ENCODE data around the gene CHN1. TPM values are rescaled to one million over a fixed set of nuclear protein-coding genes. Genes with fewer than 3 reads are reported as not detected.

CHN1 gene
- total RNA-seq, 2 experiments from 2014 or later = 0.62 to 1.2 TPM

DNA sequence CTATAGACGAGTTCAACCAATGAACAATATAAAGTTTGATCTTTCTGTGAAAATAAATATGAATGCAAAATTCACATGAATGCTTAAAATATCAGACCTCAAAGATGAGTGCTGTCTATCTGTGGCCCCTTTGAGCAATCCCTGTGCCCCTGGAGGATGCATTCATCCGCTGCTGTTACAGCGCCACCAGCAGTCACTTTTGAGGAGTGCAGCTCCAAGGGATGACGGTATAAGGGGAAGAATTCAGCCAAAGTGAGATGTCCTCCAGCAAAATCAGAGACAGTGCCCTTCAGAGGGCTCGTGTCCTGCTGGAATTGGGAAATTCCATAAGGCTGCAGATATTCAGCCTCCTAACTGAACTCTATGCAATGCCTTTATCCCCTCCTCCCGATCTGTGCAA, 229.0 kb downstream of the CHN1 start:
- Mint-ChIP-seq H3K36me3 (ENCODE audit: low read depth) (no peaks in the 10 kb centered on the region), H3K27me3 (peaks cover 2% of the 10 kb centered on the region), H3K27ac (no peak overlapping the region), H3K4me1 (peaks cover 51% of the 10 kb centered on the region), H3K4me3 (no peak overlapping the region), H3K9me3 (no peaks in the 10 kb centered on the region)
- peak; percentile 13 for DNase-seq
- POLR2A ChIA-PET = no interaction called here
- CTCF ChIA-PET = interaction anchor here (0.5 to 1.2 kb wide), 2 partner anchors 8 to 363 kb away, joined by 4 read pairs; no protein-coding TSS in a partner anchor

DNA sequence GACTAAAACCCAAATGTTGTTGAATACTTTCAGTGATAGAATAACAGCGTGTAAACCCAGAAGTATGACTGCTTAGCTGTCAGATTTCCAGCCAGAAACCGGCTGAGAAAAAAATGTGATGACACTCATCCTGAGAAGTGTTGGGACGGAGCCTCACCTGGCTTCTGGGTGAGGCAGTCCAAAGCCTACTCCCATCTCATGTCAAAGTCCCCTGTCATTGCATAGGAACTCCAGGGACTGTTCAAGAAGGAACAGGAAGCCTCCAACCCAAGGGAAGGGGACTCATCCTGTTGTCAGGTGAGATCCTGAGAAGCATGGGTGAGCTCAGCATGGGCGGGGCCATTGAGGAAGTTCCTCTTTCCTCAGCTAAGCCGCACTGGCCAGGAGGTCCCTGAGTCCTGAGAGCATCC, 229.6 kb downstream of the CHN1 start:
- Mint-ChIP-seq H3K4me3 (no peak overlapping the region), H3K36me3 (ENCODE audit: low read depth) (no peaks in the 10 kb centered on the region), H3K4me1 (peaks cover 51% of the 10 kb centered on the region), H3K9me3 (no peaks in the 10 kb centered on the region), H3K27ac (no peak overlapping the region), H3K27me3 (peaks cover 2% of the 10 kb centered on the region)
- DNase-seq = no peak
- POLR2A ChIA-PET = no interaction called here
- CTCF ChIA-PET = interaction anchor here (0.6 to 1.2 kb wide), 6 partner anchors 9 to 209 kb away, joined by 3 to 5 read pairs (median 3); no protein-coding TSS in a partner anchor

DNA sequence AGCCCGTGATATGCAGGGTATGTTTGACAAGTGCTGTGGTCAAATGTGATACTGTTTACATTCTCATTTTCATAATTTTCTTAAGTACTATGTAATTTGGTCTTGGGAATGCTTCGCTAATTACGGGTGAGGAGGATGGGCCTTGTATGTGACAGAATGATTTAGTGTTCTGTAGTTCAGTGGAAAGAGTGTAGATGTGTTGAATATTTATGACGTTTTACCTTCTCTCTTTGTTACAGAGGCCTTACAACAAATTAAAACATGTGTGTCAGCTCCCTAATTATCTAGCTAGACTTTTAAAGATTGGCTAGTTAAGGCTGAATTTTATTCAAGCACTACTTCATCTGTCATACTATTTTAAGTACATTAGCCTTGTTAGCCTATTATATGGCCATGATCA, 230.3 kb downstream of the CHN1 start:
- Mint-ChIP-seq H3K36me3 (ENCODE audit: low read depth) (no peaks in the 10 kb centered on the region), H3K4me3 (no peak overlapping the region), H3K27me3 (peaks cover 2% of the 10 kb centered on the region), H3K27ac (no peak overlapping the region), H3K4me1 (peaks cover 45% of the 10 kb centered on the region), H3K9me3 (no peaks in the 10 kb centered on the region)
- no peak for DNase-seq
- ChIA-PET CTCF (interaction anchor here (0.6 to 1.1 kb wide), 5 partner anchors 14 to 209 kb away, joined by 3 to 5 read pairs (median 3); no protein-coding TSS in a partner anchor), POLR2A (no interaction called here)

DNA sequence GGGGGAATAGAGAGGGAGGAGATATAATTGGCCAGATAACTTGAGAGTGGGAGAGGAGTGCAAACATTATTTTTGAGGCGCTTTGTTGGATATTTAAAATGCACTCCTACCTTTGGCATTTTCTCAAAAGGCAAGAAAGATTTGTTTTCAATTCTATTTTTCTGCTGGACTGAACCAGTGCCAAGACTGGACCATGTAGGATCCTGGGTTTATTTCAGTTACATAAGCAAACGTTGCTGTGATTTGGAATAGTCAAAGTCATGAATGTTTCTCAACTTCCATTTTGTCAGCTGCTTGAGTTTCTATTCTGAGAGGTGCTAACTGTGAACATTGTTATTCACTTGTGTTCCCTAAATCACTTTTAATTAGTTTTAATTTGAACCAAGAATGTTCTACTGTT, 232.0 kb downstream of the CHN1 start:
- H3K4me3 Mint-ChIP-seq = no peak overlapping the region
- ChIA-PET CTCF (interaction anchor here (0.7 to 1.7 kb wide), 3 partner anchors 18 to 286 kb away, joined by 3 to 6 read pairs (median 3); partner anchors contain the start of gene GPR155), POLR2A (no interaction called here)
- peaks cover 31% of the 10 kb centered on the region for H3K4me1 Mint-ChIP-seq
- H3K36me3 Mint-ChIP-seq (ENCODE audit: low read depth) = no peaks in the 10 kb centered on the region
- H3K27ac Mint-ChIP-seq = no peak overlapping the region
- DNase-seq = no peak
- no peaks in the 10 kb centered on the region for H3K9me3 Mint-ChIP-seq
- H3K27me3 Mint-ChIP-seq = peaks cover 2% of the 10 kb centered on the region

DNA sequence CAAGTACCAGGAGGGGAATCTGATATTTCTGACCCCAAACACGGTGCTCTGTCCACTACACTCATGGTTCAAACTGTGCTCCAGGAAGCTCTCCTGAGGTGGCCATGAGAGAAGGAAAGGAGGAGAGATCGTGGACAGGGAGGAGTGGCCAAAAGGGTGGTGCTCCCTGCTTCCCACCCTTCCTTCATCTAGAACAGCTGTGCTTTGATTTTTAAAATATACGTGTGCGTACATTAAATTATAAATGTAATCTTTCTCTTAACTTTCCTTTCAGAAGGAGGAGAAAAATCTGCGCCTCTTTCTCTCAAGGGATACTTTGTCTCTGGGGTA, 232.7 kb downstream of the CHN1 start:
- Mint-ChIP-seq H3K36me3 (ENCODE audit: low read depth) (no peaks in the 10 kb centered on the region), H3K4me3 (no peak overlapping the region), H3K9me3 (no peaks in the 10 kb centered on the region), H3K27me3 (peaks cover 2% of the 10 kb centered on the region), H3K4me1 (peaks cover 24% of the 10 kb centered on the region), H3K27ac (no peak overlapping the region)
- ChIA-PET POLR2A (no interaction called here), CTCF (interaction anchor here (0.6 to 2.9 kb wide), 5 partner anchors 19 to 218 kb away, joined by 3 to 12 read pairs (median 6); no protein-coding TSS in a partner anchor)
- DNase-seq = no peak

DNA sequence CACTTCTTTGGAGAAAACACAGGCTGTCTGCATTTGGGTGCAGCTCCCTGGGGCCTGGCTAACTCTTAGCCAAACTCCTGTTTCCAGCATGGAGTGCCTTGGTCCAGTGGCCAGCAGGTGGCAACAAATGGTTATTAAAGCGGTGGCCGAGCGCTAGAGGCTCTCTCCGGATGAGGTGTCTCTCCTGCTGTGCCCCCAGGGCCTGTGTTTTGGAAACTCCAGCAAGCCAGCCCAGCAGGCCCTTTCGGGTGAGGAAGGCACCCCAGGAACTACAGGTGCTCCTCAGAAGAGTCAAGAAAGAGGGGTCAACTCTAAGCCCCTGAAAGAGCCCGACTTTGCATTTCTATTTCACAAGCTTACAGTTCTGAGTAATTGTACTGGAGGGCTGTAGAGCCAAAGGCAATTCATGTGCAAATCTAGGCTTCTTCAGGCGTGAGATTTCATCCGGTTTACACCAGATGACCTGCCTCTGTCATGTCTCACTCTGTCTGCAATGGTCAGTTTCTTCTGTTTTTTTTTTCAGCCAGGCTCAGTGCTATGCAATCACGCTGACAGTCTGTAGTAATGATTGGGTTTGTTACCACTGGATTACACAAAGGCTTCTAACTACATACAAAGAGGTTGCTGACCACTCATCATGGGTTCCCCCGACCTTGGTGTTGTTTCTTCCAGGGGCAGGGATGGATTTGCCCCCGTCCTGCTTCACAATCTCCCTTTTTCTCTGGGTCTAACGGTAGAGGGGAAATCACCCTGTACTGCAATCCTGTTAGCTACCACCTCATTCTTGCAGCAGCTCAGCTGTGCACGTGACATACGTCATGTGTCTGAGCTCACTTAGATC, 233.3 kb downstream of the CHN1 start:
- Mint-ChIP-seq H3K9me3 (no peaks in the 10 kb centered on the region), H3K4me1 (peaks cover 18% of the 10 kb centered on the region), H3K27ac (no peak overlapping the region), H3K27me3 (peaks cover 6% of the 10 kb centered on the region), H3K4me3 (no peak overlapping the region), H3K36me3 (ENCODE audit: low read depth) (no peaks in the 10 kb centered on the region)
- peak; percentile 51 for DNase-seq
- CTCF ChIA-PET = interaction anchor here (0.6 to 2.9 kb wide), 7 partner anchors 20 to 343 kb away, joined by 3 to 12 read pairs (median 5); no protein-coding TSS in a partner anchor
- POLR2A ChIA-PET = no interaction called here

DNA sequence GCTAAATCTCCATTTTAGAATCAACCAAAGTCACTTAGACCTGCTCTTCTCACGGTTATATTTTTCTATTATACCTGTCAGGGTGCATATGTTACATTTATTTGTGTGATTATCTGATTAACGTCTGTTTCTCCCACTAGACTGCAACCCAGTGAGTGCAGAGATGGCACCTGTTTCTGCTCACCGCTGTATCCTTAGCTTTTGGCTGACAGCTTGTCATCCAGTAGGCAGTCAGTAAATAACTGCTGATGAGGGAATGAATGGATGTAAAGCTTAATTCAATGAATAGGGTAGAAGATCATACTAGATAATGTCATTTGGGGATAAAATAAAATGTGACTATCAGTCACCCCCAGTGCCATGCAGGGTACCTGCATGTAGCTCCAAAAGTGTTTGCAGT, 234.0 kb downstream of the CHN1 start:
- Mint-ChIP-seq H3K9me3 (no peaks in the 10 kb centered on the region), H3K27me3 (peaks cover 6% of the 10 kb centered on the region), H3K27ac (peak overlapping the region; percentile 50), H3K36me3 (ENCODE audit: low read depth) (no peaks in the 10 kb centered on the region), H3K4me1 (peaks cover 11% of the 10 kb centered on the region), H3K4me3 (no peak overlapping the region)
- no peak for DNase-seq
- POLR2A ChIA-PET = no interaction called here
- CTCF ChIA-PET = interaction anchor here (0.6 to 2.9 kb wide), 5 partner anchors 22 to 343 kb away, joined by 3 to 12 read pairs (median 5); no protein-coding TSS in a partner anchor

DNA sequence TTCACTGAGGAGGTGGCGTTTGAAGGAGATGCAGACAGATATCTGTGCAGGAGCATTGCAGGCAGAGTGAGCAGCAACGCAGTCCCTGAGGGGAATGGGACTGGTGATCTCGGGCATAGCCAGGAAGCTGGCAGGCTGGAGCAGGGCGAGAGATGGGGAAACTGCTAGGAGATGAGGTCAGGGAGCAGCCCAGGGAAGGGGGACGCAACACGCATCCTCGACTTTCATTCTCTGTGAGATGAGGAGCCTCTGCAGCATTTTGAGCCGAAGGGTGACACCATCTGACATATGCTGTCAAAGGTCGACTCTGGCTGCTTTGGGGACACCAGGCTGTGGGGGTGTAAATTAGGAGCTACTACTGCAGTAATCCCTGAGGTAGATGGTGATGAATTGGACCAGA, 236.6 kb downstream of the CHN1 start:
- ChIA-PET POLR2A (no interaction called here), CTCF (no interaction called here)
- no peak overlapping the region for H3K27ac Mint-ChIP-seq
- no peaks in the 10 kb centered on the region for H3K9me3 Mint-ChIP-seq
- H3K27me3 Mint-ChIP-seq = peaks cover 4% of the 10 kb centered on the region
- no peak for DNase-seq
- no peaks in the 10 kb centered on the region for H3K36me3 Mint-ChIP-seq (ENCODE audit: low read depth)
- no peak overlapping the region for H3K4me3 Mint-ChIP-seq
- no peaks in the 10 kb centered on the region for H3K4me1 Mint-ChIP-seq

DNA sequence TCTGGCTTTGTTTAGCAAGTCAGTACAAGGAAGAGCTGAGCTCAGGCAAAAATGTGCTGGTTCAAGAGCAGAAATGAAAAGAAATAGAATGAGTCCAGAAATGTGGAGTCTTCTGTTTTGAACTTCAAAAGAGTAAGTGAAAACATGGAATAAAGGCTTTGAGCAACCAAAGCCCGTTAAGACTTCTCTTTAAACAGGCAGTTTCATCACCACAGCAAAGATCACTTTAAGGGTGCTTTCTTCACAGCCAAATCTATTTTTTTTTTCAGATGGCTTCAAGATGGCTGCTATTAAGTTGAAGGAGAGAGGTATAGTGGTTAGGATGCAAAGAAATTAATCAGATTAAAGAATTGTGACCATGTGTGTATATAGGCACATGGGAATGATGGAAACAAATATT, 238.9 kb downstream of the CHN1 start:
- CTCF ChIA-PET = interaction anchor here (0.9 kb wide), 1 partner anchor 247 kb away, joined by 3 read pairs; no protein-coding TSS in a partner anchor

DNA sequence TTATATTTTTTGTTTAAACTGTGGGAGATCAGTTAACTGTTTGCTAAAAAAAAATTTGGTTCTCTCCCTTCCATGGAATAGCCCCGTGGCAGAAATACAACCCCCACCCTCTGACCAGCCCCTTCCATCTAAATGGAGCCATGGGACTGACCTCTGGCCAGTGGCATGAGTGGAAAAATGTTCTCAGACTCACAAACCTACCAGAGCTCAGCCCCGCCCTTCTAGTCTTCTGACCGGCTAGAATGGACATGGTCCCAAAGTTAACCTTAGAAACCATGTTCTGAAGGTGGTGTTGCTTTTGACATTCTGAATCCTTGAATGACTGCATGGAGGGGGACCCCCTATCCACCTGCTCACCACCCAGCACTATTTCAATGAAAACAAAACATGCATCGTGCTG, 239.6 kb downstream of the CHN1 start:
- ChIA-PET POLR2A (no interaction called here), CTCF (interaction anchor here (0.9 kb wide), 1 partner anchor 248 kb away, joined by 3 read pairs; no protein-coding TSS in a partner anchor)
- DNase-seq = no peak
- H3K27me3 Mint-ChIP-seq = peaks cover 7% of the 10 kb centered on the region
- H3K27ac Mint-ChIP-seq = no peak overlapping the region
- no peaks in the 10 kb centered on the region for H3K9me3 Mint-ChIP-seq
- no peaks in the 10 kb centered on the region for H3K36me3 Mint-ChIP-seq (ENCODE audit: low read depth)
- peaks cover 7% of the 10 kb centered on the region for H3K4me1 Mint-ChIP-seq
- H3K4me3 Mint-ChIP-seq = no peak overlapping the region

More for the DNA sequence above, 238.9 kb downstream of the CHN1 start:
- POLR2A ChIA-PET = no interaction called here
- Mint-ChIP-seq H3K27ac (no peak overlapping the region), H3K4me1 (peaks cover 7% of the 10 kb centered on the region), H3K36me3 (ENCODE audit: low read depth) (no peaks in the 10 kb centered on the region), H3K27me3 (peaks cover 7% of the 10 kb centered on the region), H3K4me3 (no peak overlapping the region), H3K9me3 (no peaks in the 10 kb centered on the region)
- DNase-seq = no peak

DNA sequence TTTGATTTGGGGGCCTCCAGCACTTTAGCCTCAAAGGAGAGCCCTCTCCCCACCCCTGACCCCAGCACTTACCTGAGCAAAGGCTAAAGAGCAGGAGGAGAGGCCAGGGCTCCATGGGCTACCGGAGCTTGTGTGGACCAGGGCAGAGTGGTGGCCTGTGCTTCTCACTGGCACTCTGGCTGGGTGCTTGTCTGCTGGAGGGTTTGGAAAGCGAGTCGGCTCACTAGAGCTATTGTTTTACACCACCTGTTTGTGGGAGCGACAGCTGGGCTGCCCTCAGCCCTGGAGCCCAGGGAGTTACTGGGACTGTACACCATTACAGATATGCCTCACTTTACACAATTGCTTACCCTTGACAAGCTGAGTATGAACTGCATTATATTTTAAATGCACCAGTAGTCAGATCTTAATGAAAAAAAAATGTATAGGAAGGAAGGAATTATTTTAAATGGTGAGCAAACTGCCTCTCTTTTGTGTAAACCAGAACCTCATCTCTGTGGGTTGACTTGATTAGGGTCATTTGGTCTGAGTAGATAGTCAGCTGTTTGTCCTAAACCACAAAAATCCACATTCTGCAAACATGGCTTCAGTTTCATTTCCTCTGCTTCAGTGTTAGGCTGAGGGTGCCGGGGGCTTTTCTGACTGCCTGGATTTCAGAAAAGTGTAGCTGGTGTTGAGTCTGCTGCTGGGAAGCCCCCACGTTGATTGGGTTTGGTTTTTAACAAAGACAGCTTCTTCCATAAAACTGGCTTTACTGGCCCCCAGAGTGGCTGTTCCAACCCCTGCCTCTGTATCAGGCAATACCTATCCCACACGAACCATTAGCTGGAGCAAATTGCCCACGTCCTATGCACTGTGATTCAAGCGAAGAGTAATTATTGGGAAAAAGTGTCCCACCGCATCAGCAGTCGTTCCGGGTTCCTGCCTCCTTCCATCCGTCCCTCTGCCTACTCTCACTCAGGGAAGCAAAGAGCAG, 240.6 kb downstream of the CHN1 start, which contains the start of gene CHRNA1:
TSS of gene CHRNA1 (minus strand) at position 193 of the 976 bp plus-strand sequence. CDS start at position 115, 78 bp downstream.
- Mint-ChIP-seq H3K27me3 (peaks cover 7% of the 10 kb centered on the region), H3K27ac (no peak within 1 kb of the TSS), H3K4me1 (peaks cover 7% of the 10 kb centered on the region), H3K36me3 (ENCODE audit: low read depth) (no peaks in the 10 kb centered on the region), H3K9me3 (no peaks in the 10 kb centered on the region), H3K4me3 (no peak within 1 kb of the TSS)
- ChIA-PET POLR2A (no interaction called here), CTCF (interaction anchor here (1.8 to 3.1 kb wide), 3 partner anchors 11 to 17 kb away, joined by 4 to 11 read pairs (median 10); no protein-coding TSS in a partner anchor)
- DNase-seq = no peak

DNA sequence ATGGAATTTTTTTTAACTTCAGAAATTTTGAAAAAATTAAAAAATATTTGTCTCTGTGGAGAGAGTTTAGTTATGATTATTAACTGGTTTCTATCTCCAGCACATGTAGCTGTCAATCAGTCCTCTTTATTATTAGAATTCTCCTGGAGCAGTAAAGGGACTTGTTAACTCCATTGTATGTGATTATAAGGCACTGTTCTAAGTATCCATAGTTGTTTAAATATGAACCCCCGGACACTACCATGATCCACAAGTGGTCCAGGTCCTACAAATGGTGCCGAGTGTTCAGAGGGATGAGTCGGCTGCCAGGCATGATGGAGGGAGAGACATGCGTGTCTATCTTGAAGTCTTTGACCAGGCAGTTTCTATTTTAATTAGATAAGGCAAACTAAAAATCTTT, 241.4 kb downstream of the CHN1 start:
- H3K4me3 Mint-ChIP-seq = no peak overlapping the region
- no peak for DNase-seq
- H3K36me3 Mint-ChIP-seq (ENCODE audit: low read depth) = no peaks in the 10 kb centered on the region
- H3K27ac Mint-ChIP-seq = no peak overlapping the region
- no peaks in the 10 kb centered on the region for H3K9me3 Mint-ChIP-seq
- ChIA-PET CTCF (interaction anchor here (1.8 to 3.1 kb wide), 3 partner anchors 10 to 17 kb away, joined by 4 to 11 read pairs (median 10); no protein-coding TSS in a partner anchor), POLR2A (no interaction called here)
- H3K27me3 Mint-ChIP-seq = peaks cover 7% of the 10 kb centered on the region
- H3K4me1 Mint-ChIP-seq = peaks cover 7% of the 10 kb centered on the region

Measured in activated CD4-positive, alpha-beta T cell treated with anti-CD3 and anti-CD28 coated beads, Interleukin-2, amount 10 ng/mL, durations not matched to agents 7 days and 5 days (primary cell).